Stimulated activated CD4-positive, alpha-beta T cell treated with anti-CD3 and anti-CD28 coated beads, Interleukin-12 subunit alpha, Interleukin-12 subunit beta, amount 100 ng/mL, for 24 hours (primary cell): ENCODE data around the gene DPH3.

Experiments
- DNase-seq, 2 experiments: peaks; one replicate each; pipeline ENCODE4 v3.0.0-alpha.2; 2020; ENCODE audit warnings: low read depth in 2 of 2

The DPH3 gene

DNA sequence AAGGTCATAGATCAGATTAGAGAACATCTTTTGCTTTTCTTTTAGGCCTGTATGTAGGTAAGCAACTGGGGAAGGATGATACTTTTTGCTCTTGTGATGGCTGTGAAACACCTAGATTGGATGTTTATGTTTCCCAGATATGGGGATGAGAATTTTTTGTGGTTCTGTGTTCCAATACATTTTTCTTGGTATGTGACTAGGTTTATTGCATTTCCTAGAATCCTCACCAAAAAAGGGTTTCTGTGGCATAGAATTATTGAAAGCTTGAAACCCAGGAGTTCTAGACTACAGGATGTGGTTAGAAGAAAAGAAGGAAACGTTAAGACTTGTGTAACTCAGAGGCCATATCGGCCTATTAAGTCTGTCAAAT, 26.1 kb upstream of the DPH3 start:
- no peak for DNase-seq

GRCh38 chr3:16290007-16290826, 25.5 kb upstream of the DPH3 start:
- no peak for DNase-seq

GRCh38 chr3:16289144-16289889, 24.6 kb upstream of the DPH3 start:
- no peak for DNase-seq

- no peak for DNase-seq
Observed at GRCh38 chr3:16288664-16289063, 23.9 kb upstream of the DPH3 start.

DNA sequence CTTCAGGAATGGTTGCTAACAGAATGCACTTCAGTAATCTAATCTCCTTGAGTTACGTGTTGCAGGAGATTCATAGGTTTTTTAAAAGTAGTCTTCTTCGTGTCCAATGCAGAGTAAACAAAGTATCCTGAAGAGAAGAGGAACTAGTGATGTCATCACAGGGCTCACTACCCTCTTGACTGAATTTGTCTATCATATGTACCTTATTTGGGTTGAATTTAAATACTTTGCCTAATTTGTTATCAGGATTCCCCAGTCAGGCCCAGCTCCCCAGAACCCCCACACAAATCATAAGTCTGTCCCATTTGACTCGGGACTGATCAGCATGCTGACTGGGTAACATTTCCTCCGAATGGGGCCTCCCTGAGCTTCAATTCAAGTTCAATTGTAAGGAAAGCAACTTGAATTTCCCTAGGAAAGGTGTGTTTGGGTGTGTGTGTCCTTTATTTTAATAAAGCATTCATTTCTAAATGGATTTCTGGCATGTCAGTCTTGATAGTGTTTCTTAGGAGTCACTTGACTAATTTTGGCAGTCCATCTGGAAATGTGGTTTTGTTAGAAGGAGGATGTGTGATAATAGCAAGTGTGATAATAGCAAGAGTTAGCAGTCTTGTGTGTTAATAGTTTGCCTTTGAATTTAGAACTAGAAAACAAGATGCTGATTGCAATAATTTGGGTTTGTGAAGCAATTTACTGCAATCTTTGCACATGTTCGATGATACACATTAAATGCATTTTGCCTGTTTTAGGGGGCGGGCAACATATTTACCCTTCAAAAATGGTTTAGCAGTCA, 22.2 kb upstream of the DPH3 start:
- DNase-seq, result no peak

- peak; percentile 53 to 54 for DNase-seq
Observed at GRCh38 chr3:16286161-16286560, 21.4 kb upstream of the DPH3 start.

DNA sequence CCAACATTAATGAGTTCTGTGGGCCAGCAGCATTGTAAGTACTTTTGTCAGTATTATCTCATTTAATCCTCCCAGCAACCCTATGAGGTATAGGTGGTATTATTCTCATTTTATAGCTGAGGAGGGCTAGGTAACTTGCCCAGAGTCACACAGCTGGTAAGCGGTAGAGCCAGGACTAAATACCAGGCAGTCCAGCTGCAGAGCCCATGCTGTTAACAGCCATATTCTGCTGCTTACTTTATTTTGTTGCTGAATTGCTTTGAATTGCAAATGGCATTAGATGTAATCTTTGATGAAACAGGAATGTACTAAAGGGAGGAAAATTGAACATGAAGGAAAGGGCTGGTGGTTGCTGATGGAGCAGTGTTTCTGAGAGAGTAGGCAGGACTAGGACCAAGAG, 19.9 kb upstream of the DPH3 start:
- no peak for DNase-seq

DNA sequence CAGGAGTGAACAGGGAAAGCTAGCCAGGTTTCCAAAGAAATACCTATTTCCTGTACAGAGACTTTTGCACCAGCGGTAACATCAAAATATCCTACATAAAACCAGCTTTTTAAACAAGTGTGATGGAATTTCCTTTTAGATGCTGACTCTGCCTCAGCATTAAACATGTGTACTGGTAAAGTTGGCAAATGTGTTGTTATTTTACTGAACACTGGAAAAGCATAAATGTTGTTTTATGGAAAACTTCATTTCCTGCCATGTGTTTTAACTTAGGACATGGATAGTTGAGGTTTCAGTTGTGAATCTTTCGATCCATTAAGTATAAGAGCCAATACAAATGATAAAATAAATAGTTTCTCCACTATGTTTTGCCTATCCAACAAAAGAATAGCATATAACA, 15.9 kb upstream of the DPH3 start:
- DNase-seq, result no peak

GRCh38 chr3:16279010-16279801, 14.5 kb upstream of the DPH3 start:
- no peak for DNase-seq

DNA sequence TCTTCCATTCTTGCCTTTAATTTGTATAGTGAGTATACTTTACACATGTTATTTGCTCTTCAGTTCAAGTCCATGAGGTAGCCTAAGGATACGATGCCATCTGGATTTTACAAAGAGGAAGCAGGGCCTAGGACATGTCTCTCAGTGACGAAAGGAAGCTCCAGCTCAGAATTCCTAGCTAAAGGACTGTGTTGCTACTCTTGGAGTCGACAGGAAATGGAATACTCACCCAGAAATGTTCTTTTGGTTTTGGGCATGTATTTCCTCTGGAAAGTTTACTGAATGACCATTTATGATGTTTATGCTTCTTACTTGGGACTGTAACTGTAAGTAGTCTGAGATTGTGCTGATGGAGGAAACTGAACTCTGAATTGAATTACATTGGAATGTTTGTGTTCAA, 12.7 kb upstream of the DPH3 start:
- DNase-seq, result no peak

- no peak for DNase-seq
Observed at GRCh38 chr3:16273867-16274266, 9.1 kb upstream of the DPH3 start.

DNA sequence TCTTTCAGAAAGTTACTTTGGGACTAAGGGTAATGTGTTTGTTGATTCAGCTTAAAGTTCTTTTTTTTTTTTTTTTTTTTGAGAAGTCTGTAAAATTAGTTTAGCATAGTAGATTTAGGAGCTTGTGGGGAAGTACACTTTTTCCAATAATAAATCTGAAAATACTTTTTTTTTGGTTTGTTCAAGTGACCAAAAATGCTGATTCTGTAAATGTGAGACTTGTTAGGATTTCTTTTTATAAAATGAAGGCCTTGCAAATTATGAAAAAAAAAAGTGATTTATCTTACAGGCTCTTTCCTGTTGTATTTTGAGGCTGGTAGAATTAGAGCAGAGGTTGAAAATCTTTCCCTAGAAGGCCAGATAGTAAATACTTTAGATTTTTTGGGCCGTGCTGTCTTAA, 7.8 kb upstream of the DPH3 start:
- no peak for DNase-seq

DNA sequence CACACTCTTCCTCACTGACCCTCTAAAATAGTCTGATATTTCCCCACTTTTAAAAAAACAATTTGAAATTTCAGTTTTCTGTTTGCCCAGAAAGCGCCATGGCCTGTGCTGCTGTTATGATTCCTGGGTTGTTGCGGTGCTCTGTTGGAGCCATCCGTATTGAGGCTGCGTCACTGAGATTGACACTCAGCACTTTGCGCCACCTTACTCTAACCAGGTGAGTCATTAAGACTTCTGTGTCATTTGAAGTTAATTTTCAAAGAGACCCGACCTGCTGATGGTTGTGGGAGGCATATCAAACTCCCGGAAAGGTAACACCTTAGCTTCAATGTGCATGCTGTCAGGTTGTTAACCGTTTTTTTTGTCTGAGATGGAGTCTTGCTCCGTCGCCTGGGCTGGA, 6.1 kb upstream of the DPH3 start:
- no peak for DNase-seq

DNA sequence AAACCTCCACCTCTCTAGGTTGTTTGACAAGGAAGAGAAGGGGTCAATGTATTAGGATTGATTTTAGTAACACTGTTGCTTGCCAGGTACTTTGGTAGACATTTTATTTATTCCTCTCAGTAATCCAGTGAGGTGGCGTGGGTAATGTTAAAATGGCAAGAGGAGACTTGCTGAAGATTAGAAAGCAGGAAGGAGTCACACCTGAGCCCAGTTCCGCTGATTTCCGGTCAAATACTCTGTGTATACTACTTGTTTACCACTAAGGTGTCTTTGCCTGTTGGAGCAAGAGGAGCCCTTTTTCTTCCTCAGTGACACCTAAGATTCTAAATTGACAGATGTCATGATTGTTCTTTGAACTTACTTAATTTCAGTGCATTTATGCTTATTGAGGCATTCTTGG, 2.0 kb upstream of the DPH3 start:
- no peak for DNase-seq

DNA sequence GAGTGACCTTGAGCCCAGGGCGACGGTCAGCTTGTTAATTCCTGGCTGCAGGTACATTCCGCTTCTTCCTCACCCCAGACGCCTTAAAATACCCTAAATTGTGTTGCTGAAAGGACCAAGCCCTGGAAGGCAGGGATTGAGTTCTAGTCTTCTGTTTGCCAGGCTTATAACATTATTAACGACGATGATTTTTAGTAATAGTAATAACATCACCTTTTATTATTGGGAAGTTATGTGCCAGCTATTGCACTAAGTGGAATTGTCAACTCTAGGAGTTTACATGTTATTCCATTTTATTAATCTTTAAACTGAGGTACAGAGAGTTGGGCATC, 678 bp upstream of the DPH3 start:
- no peak for DNase-seq

DNA sequence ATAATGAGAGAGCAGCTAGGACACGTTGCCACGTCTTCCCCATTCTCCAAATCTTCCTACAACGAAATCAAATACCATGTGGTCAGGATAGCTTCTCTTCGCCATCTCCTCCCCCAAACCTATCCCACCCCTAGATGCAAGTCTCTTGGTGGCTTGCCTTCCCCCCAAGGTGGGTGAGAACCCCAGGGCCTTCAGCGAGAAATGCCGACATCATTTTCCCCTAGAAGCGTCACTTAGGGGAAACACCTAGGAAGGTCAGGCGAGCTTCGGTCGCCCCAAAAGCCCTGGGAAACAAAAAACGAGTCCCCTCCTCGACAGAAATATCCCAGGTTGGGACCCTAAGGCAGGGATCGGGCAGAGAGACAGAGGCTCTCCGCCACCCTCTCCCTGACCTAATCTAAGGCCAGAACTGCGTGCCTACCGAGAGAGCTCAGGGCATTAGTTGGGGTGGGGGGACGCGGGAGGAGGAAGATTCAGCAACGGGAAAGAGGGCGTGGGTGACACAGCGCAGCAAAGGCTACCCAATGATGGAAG, 502 bp downstream of the DPH3 start:
- DNase-seq, result no peak

DNA sequence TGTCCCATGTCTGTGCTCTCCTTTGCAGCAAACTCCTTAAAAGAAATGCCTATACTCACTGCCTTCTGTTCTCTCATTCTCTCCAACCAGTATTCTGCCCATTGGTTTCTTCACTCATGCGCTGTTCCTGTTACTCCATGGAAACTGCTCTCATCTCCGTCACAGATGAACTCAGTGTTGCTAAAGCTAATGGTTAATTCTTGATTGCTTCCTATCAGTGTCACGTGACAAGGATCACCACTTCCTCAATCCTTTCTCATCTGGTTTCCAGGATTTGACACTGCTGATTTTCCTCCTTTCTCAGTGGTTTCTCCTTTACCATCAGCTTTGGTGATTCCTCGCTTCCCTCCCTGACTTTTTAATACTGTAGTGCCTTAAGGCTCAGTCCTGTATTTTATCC, 2.6 kb downstream of the DPH3 start:
- DNase-seq, result no peak

DNA sequence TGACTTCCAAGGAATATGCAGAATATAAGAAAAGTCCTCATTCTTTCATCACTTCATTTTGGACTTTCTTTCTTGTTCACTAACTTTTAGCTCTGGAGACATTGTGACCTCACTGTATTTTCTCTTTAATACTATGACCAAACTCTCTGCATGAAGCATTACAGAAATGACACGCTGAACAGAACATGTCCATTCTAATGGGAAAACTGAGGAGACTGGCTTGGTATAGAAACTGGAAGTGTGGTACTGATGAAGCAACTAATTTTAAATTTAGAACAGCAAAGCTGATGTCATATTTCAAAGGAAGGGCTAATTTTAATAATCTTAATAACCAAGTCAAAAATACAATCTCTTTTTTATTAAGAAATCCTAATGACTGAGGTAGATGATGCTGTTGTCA, 4.7 kb downstream of the DPH3 start:
- no peak for DNase-seq

- DNase-seq, result no peak
Observed at GRCh38 chr3:16258866-16259265, 5.9 kb downstream of the DPH3 start.

DNA sequence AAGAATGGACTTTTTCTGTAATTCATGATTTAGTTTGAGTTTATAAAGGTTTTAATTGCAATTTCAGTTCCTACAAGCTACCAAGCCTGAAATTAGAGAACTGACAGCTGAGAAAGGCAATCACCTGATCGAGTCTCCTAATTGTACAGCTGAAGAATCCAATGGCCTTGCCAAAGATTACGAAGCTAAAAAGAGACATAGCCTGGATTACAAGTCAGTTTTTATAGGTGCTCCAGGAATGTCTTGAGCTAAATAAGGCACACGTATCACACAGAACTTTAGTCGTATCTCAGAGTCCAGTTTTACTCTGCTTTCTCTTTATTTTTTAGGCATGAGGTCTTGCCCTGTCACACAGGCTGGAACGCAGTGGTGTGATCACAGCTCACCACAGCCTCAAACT, 6.6 kb downstream of the DPH3 start:
- DNase-seq, result no peak

DNA sequence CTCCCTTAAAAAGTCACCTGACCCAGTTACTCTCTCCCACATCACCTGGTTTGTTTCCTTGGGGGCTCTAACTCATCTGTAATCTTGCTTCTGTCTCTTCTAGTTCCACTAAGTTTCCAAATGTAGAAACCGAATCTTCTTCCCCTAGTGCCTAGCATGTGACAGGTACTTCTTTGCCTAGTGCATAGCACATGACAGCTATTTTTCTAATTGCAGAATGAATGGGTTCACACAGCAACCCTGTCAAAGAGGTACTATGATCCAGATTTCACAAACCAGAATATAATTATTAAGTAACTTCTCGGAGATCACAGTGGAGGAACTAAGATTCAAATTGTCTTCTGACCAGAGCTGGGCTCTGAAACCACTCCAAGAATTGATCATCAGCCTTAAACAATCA, 7.4 kb downstream of the DPH3 start:
- DNase-seq, result no peak

DNA sequence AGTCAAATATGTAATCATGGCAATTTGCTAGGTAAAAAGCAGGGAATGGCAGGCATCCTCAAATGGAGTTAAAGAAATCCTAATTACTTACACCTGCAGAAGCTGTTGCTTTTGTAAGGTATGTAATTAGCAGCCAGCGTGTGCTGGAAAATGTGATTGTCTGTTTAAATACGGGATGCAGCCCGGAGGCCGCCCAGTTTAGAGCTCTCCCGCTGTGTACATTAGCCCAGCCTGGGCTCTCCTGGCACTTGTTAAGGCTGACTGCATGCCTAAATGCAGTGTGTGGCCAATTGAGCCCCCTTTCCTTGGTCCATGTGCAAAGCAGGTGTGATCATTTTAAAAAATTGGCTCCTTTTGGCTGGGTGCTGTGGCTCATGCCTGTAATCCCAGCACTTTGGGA, 9.0 kb downstream of the DPH3 start:
- no peak for DNase-seq
